Erythroblast (primary cell): Measurements from ENCODE around the gene RUNDC1.

Experiments
- GATA1 ChIP-seq: IDR thresholded peaks from 2 replicates; pipeline ENCODE4 v1.6.1; 2011; ENCODE audit warnings: low read depth, mild to moderate bottlenecking, control low read depth, low read length, moderate library complexity
- POLR2A ChIP-seq: IDR thresholded peaks from 2 replicates; pipeline ENCODE4 v1.6.1; 2011; ENCODE audit warnings: mild to moderate bottlenecking, low read length

DNA sequence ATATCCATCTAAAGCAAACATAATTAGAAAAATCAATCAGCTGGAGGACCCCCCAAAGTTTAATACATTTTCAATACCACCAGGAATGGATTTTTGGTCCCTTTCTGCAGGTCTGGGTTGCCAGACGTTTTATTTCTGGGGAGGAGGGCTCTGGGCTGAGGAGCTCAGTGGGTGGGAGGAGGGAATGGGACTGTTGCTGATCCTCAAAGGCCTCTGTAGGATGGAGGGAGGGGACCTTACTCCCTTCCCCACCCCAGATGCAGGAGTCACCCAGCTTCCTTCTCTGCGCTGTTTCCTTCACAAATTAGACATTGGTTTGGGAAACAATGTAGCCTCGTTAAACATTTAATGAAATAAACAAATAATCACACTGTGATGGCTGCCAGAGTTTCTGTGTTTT lies 51.3 kb downstream of the RUNDC1 start:
- TF ChIP-seq POLR2A (no peak), GATA1 (no peak)
